AG04449 (cell line): Measurements from ENCODE around the gene ADGRG1.

Experiments
- CTCF ChIA-PET: fragments of 350-600 bp; formaldehyde crosslinking; extraction: SDS; loops from one replicate; lab custom pipeline; 2021; ENCODE audit warnings: antibody characterized with exemption; lab: Yijun Ruan, JAX
- POLR2A ChIA-PET: fragments of 400-600, 350-600 bp; formaldehyde crosslinking; extraction: SDS; loops from one replicate; lab custom pipeline; 2020; ENCODE audit warnings: antibody characterized with exemption, inconsistent platforms; lab: Yijun Ruan, JAX
- DNase-seq: peaks from one replicate; pipeline ENCODE4 v3.0.0-alpha.2; 2010; ENCODE audit warnings: low read depth, low spot score
- H3K4me3 ChIP-seq: 2 replicates; pipeline ENCODE4 v1.5.1; 2011; ENCODE audit warnings: low read depth, mild to moderate bottlenecking, control low read depth, low read length
- CTCF ChIP-seq: IDR thresholded peaks from one replicate; pipeline ENCODE4 v1.5.1; 2011; ENCODE audit warnings: mild to moderate bottlenecking, moderate library complexity, low read length, control low read depth, inconsistent platforms; ENCODE audit not compliant: insufficient read depth; ENCODE audit errors: missing control alignments

Gene ADGRG1

GRCh38 chr16:57652695-57653471, 24.5 kb downstream of the ADGRG1 start:
- no peak for TF ChIP-seq CTCF
- H3K4me3 ChIP-seq: no peak overlapping the region
- CTCF ChIA-PET: interaction anchor here (0.7 to 8.2 kb wide), 8 partner anchors 12 to 77 kb away, joined by 3 to 256 read pairs (median 4); partner anchors contain the start of gene ADGRG1
- DNase-seq: no peak
- POLR2A ChIA-PET: no interaction called here

DNA sequence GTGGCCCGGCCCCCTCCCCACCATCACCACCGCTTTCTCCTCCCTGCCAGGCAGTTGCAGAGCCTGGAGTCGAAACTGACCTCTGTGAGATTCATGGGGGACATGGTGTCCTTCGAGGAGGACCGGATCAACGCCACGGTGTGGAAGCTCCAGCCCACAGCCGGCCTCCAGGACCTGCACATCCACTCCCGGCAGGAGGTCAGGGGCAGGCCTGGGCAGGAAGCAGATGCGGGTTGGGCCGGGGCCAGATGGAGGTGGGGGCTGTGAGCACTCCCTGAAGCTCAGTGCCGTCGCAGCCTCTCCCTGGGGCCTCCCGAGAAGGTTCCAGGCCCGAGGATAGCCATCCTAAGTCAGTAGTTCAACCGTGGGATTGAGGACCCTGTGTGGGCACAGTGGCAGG, 25.5 kb downstream of the ADGRG1 start:
- no peak for DNase-seq
- TF ChIP-seq CTCF: no peak
- H3K4me3 ChIP-seq: no peak overlapping the region
- ChIA-PET CTCF (interaction anchor here (1.0 to 4.6 kb wide), 3 partner anchors 66 to 205 kb away, joined by 3 to 40 read pairs (median 4); no protein-coding TSS in a partner anchor), POLR2A (no interaction called here)

DNA sequence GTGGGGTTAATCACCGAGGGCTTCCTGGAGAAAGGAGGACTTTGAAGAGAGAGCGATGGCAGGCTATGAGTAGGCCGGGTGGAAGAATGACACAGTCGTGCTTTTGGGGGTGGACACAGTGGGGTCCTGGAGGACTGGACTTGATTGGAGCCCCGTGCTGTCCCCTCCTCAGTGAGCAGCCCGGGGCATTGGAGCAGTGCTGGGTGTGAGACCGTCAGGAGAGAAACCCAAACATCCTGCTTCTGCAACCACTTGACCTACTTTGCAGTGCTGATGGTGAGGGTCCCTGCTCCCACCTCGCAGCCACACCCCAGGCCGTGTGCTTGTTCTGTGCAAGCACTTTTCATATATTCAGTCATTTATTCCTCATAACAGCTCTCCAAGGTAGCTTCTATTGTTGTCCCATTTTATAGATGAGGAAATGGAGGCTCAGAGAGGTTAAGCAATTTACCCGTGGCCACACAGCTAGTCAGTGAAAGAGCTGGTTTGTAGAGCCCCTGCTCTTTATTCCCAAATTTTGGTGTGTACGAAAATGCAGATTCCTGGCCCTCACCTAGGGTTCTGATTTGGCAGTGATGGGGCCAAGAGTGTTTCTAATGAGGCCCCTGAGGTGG, 28.0 kb downstream of the ADGRG1 start:
- no peak overlapping the region for H3K4me3 ChIP-seq
- CTCF ChIA-PET: interaction anchor here (4.2 kb wide), 1 partner anchor 8 kb away, joined by 19 read pairs; no protein-coding TSS in a partner anchor
- no peak for TF ChIP-seq CTCF
- DNase-seq: no peak
- POLR2A ChIA-PET: no interaction called here

DNA sequence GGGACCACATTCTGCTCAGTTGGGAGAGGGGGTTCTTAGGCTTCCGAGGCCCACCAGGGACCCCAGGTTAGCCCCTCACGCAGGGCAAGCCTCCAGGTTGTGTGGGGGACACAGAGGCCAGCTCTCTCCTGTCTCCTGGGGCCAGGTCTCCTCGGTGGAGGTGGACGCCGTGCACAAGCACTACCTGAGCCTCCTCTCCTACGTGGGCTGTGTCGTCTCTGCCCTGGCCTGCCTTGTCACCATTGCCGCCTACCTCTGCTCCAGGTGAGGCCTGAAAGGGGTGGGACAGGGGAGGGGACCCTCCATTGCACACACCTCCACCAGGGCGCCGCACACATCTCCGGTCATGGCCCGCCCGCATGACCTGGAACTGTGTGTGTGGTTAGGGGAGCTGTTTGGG, 28.8 kb downstream of the ADGRG1 start:
- ChIA-PET POLR2A (no interaction called here), CTCF (interaction anchor here (4.2 kb wide), 1 partner anchor 9 kb away, joined by 19 read pairs; no protein-coding TSS in a partner anchor)
- no peak overlapping the region for H3K4me3 ChIP-seq

GRCh38 chr16:57658130-57658877, 29.9 kb downstream of the ADGRG1 start:
- TF ChIP-seq CTCF: no peak
- ChIA-PET POLR2A (no interaction called here), CTCF (interaction anchor here (4.2 kb wide), 1 partner anchor 10 kb away, joined by 19 read pairs; no protein-coding TSS in a partner anchor)

More for the DNA sequence above, 28.8 kb downstream of the ADGRG1 start:
- no peak for TF ChIP-seq CTCF
- DNase-seq: no peak

More at GRCh38 chr16:57658130-57658877, 29.9 kb downstream of the ADGRG1 start:
- no peak overlapping the region for H3K4me3 ChIP-seq
- no peak for DNase-seq
